ENCODE data around the gene TMEM106B.

DNA sequence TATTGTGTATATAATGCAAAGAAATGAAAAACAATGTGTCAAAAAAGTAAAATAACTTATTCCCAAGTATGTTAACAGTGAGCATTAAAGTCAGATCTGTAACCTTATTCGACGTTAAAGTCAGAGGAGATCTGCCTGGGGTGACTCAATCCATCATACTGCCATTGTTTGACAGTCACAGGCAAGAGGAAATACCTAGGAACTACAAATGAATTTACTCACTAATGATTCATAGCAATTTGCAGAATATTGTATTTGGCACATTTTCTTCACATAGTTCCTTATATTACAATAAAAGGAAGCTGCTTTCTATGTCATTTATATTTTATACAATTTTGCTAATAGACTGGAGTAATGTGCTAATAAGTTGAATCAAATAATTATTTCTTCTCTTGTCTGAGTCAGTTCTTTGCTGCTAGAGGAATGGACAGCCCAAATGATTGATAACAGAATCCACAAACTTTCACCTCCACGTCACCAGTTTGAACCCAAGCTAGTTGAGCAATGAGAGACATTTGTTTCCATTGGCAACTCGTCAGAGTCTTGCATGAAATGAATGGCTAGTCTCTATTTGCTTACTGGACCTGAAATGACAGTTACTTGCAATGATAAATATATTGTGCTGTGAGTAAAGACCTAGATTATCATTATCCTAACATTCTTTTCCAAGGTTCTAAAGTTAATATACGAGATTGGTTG, 48.5 kb upstream of the TMEM106B start:
- TF ChIP-seq FOXA1 (IDR thresholded peaks at IDR 0.05): no peak
- TF ChIP-seq SP1 (IDR thresholded peaks at IDR 0.05): no peak
- no peak for TF ChIP-seq L3MBTL2 (conservative IDR thresholded peaks at IDR 0.05)
- TF ChIP-seq HDGF (IDR thresholded peaks at IDR 0.05; ENCODE audit: borderline replicate concordance): no peak
- TF ChIP-seq ELF4 (IDR thresholded peaks at IDR 0.05): no peak
- no peak for TF ChIP-seq LEF1 (IDR thresholded peaks at IDR 0.05; ENCODE audit: borderline replicate concordance)
- no peak for TF ChIP-seq ZNF384 (IDR thresholded peaks at IDR 0.05)

All from HEK293T (cell line).